Measurements from ENCODE around the gene GGT7. TPM values are rescaled to one million over a fixed set of nuclear protein-coding genes. Genes with fewer than 3 reads are reported as not detected.

The GGT7 gene
- total and polyA plus RNA-seq, 2 of the 4 experiments (the other 2 are of a cell fraction), result 3.4 to 25.9 TPM

DNA sequence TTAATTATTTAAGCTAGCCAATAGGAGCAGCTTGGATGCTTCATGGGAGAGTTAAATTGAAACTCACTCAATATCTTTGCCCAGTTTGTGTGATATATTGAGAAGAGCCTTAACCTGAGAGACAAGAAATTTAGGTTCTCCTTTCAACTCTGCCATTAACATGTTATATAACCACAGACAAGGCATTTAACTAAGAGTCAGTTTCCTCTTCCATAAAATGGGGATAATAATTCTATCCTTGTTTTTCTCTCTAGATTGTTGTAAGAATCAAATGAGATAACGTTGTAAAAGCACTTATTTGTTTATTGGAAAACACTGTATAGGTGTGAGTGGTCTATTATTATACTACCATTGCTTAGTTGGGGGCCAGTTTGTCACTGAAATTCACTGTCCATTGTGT is 11.6 kb upstream of the GGT7 start:
- no TSS peak for BruUV-seq (replicated peaks)
- in situ Hi-C loops (cut with MboI; ENCODE audit: low sequenced_read_pairs), result no loop called here

More for the DNA sequence above, 11.6 kb upstream of the GGT7 start:
- ChIA-PET CTCF (no interaction called here), POLR2A (ENCODE audit: unreplicated experiment) (no interaction called here)
- Histone ChIP-seq H3K4me2 (ENCODE audit: low read depth, low read length) (no peak overlapping the region), H3K23ac (ENCODE audit: low read depth, low read length) (no peak overlapping the region), H3K9ac (ENCODE audit: low read depth, low read length) (no peak overlapping the region), H3K4me1 (ENCODE audit: control insufficient read depth, insufficient read depth, low read length) (no peaks in the 10 kb centered on the region), H3K27me3 (ENCODE audit: control insufficient read depth, insufficient read depth, low read length) (no peaks in the 10 kb centered on the region), H3K9me1 (ENCODE audit: insufficient read depth, low read length) (peaks cover 2% of the 10 kb centered on the region; the same call in 1 of the 2 replicates), H3K4ac (ENCODE audit: low read depth, low read length) (no peak overlapping the region), H2AFZ (replicated peaks; ENCODE audit: low read length, poor library complexity) (no peak overlapping the region), H3K79me1 (ENCODE audit: low read depth in 1 of 2, low read length in 2 of 2) (peaks cover 7% of the 10 kb centered on the region in 2 experiments; a peak in 3 of 4 replicates), H2AK9ac (replicated peaks; ENCODE audit: low read depth, low read length, poor library complexity) (no peak overlapping the region), H2AK5ac (ENCODE audit: low read depth, low read length) (no peak overlapping the region), H4K5ac (ENCODE audit: low read depth, low read length) (no peak overlapping the region), H3K14ac (replicated peaks; ENCODE audit: low read depth, low read length) (no peak overlapping the region), H4K91ac (ENCODE audit: insufficient read depth, low read depth, low read length) (no peak overlapping the region), H3K56ac (ENCODE audit: extremely low read depth, insufficient read depth, low read length) (no peak overlapping the region), H2BK120ac (ENCODE audit: low read depth, low read length) (no peak overlapping the region), H4K8ac (ENCODE audit: low read depth in 2 of 2, low read length in 2 of 2) (no peak overlapping the region), H4K20me1 (ENCODE audit: insufficient read depth, low read length) (peaks cover 3% of the 10 kb centered on the region; the same call in 1 of the 2 replicates), H2BK15ac (ENCODE audit: low read depth, low read length) (no peak overlapping the region), H3K4me3 (ENCODE audit: insufficient read depth, low read depth, low read length) (no peak overlapping the region), H2BK20ac (ENCODE audit: low read depth, low read length) (no peak overlapping the region), H3K9me3 (ENCODE audit: control insufficient read depth, insufficient read depth, low read length) (no peaks in the 10 kb centered on the region), H3K27ac (ENCODE audit: insufficient read depth, low read length) (no peak overlapping the region), H3K36me3 (ENCODE audit: control insufficient read depth, insufficient read depth, low read length) (peaks cover 8% of the 10 kb centered on the region), H3K18ac (ENCODE audit: low read depth, low read length) (no peak overlapping the region), H2BK5ac (ENCODE audit: low read depth, low read length, poor library complexity, severe bottlenecking) (no peak overlapping the region)
- DNase-seq, result no peak
- intact Hi-C loops (cut with micrococcal nuclease) (no loop called here), dilution Hi-C loops (cut with HindIII; ENCODE audit: low sequenced_read_pairs, unreplicated experiment) (no loop called here)
- TF ChIP-seq SMC3 (IDR thresholded peaks at IDR 0.05; ENCODE audit: low read depth, low read length) (no peak), BHLHE40 (IDR thresholded peaks at IDR 0.05; ENCODE audit: low read depth, low read length) (no peak), CEBPB (IDR thresholded peaks at IDR 0.05; ENCODE audit: low read depth, low read length) (no peak), RCOR1 (IDR thresholded peaks at IDR 0.05; ENCODE audit: insufficient replicate concordance, low read length) (no peak), CHD1 (IDR thresholded peaks at IDR 0.05; ENCODE audit: low read depth, low read length) (no peak), POLR2A (IDR thresholded peaks at IDR 0.05; ENCODE audit: low read depth, low read length) (no peak), MAFK (IDR thresholded peaks at IDR 0.05; ENCODE audit: low read depth, low read length) (no peak), MAZ (IDR thresholded peaks at IDR 0.05; ENCODE audit: borderline replicate concordance, low read depth, low read length) (no peak), USF2 (IDR thresholded peaks at IDR 0.05; ENCODE audit: low read depth, low read length) (no peak), MXI1 (IDR thresholded peaks at IDR 0.05; ENCODE audit: borderline replicate concordance, low read depth, low read length) (no peak), RAD21 (IDR thresholded peaks at IDR 0.05; ENCODE audit: low read length) (no peak), RFX5 (IDR thresholded peaks at IDR 0.05; ENCODE audit: low read depth, low read length) (no peak), CTCF (conservative IDR thresholded peaks at IDR 0.05; ENCODE audit: low read depth, low read length) (no peak), FOS (IDR thresholded peaks at IDR 0.05; ENCODE audit: low read depth, low read length) (no peak), NFE2L2 (IDR thresholded peaks at IDR 0.05; ENCODE audit: low read depth, low read length) (no peak)
- TF ChIP-seq, protein P1, sequence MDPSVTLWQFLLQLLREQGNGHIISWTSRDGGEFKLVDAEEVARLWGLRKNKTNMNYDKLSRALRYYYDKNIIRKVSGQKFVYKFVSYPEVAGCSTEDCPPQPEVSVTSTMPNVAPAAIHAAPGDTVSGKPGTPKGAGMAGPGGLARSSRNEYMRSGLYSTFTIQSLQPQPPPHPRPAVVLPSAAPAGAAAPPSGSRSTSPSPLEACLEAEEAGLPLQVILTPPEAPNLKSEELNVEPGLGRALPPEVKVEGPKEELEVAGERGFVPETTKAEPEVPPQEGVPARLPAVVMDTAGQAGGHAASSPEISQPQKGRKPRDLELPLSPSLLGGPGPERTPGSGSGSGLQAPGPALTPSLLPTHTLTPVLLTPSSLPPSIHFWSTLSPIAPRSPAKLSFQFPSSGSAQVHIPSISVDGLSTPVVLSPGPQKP (IDR thresholded peaks at IDR 0.05; ENCODE audit: borderline replicate concordance, low read depth, low read length), result no peak
- ATAC-seq (ENCODE audit: low read depth), result no peak
- WGBS, 2 experiments (ENCODE audit: extremely low coverage in 2 of 2, insufficient read length in 1 of 2), result no CpG with 5 or more reads among the region's 1 CpG
